AG09319 (cell line): ENCODE data around the gene LDHB.

ENCODE experiments used
- DNase-seq: peaks from one replicate; pipeline ENCODE4 v3.0.0-alpha.2; 2010; ENCODE audit warnings: low read depth; ENCODE audit errors: extremely low read depth
- CTCF ChIP-seq: IDR thresholded peaks from 2 replicates; pipeline ENCODE4 v1.5.1; 2011; ENCODE audit warnings: low read depth, mild to moderate bottlenecking, inconsistent platforms, low read length, moderate library complexity

LDHB gene

GRCh38 chr12:21644516-21644915 is 13.1 kb downstream of the LDHB start:
- no peak for DNase-seq
- TF ChIP-seq CTCF: no peak

- no peak for DNase-seq
- no peak for TF ChIP-seq CTCF
Observed at GRCh38 chr12:21643758-21644157, 13.9 kb downstream of the LDHB start.

- no peak for TF ChIP-seq CTCF
- DNase-seq: no peak
Observed at GRCh38 chr12:21642707-21643389, 14.8 kb downstream of the LDHB start.

GRCh38 chr12:21638054-21638891 is 19.4 kb downstream of the LDHB start:
- no peak for DNase-seq

GRCh38 chr12:21634245-21634644 is 23.4 kb downstream of the LDHB start:
- no peak for DNase-seq
- no peak for TF ChIP-seq CTCF

More at GRCh38 chr12:21638054-21638891, 19.4 kb downstream of the LDHB start:
- no peak for TF ChIP-seq CTCF

- no peak for TF ChIP-seq CTCF
- no peak for DNase-seq
Observed at GRCh38 chr12:21631367-21631766, 26.3 kb downstream of the LDHB start.

GRCh38 chr12:21627924-21628323 is 29.7 kb downstream of the LDHB start:
- DNase-seq: no peak
- no peak for TF ChIP-seq CTCF
